ENCODE data around the gene KCNAB1. TPM values are rescaled to one million over a fixed set of nuclear protein-coding genes. Genes with fewer than 3 reads are reported as not detected.

KCNAB1 gene
- total RNA-seq, 1 donor from 2014 or later: 0.79 TPM

GRCh38 chr3:156412600-156412999 lies 292.2 kb downstream of the KCNAB1 start:
- no peak for DNase-seq (ENCODE audit: low read depth, low spot score)
- Mint-ChIP-seq H3K27me3 (ENCODE audit: low read depth) (no peaks in the 10 kb centered on the region), H3K4me3 (no peak overlapping the region), H3K36me3 (ENCODE audit: low read depth) (no peaks in the 10 kb centered on the region), H3K4me1 (no peaks in the 10 kb centered on the region), H3K27ac (ENCODE audit: unreplicated experiment) (no peak overlapping the region), H3K9me3 (no peaks in the 10 kb centered on the region)
- TF ChIP-seq CTCF (conservative IDR thresholded peaks at IDR 0.05): no peak

DNA sequence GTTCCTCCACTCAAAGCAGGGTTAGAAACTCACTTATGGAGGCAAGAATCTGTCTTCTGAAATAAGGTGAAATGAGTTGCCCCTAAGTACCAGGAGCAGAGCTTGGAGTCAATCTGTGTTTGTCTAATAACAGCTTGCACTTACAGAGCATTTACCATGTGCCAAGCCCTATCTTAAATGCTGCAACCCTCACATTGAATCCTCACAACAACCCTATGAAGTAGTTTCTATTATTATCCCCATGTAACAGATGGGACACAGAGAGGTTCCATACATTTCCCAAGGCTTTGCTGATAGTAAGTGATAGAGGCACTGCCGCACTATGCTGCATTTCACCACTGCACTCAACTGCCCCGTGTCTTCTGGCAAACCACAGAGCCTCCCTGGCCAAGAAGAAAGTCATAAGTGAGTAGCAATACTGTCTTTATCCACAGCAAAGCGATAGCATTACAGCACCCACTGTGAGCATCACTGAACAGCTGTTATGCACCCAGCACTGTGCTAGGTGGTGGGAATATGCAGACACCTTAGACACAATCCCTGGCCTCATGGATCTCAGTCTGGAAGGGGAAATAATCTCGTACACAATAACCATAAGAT lies 293.0 kb downstream of the KCNAB1 start:
- Mint-ChIP-seq H3K36me3 (ENCODE audit: low read depth) (no peaks in the 10 kb centered on the region), H3K4me3 (no peak overlapping the region), H3K4me1 (no peaks in the 10 kb centered on the region), H3K27me3 (ENCODE audit: low read depth) (no peaks in the 10 kb centered on the region), H3K9me3 (no peaks in the 10 kb centered on the region), H3K27ac (ENCODE audit: unreplicated experiment) (no peak overlapping the region)
- TF ChIP-seq CTCF (conservative IDR thresholded peaks at IDR 0.05): no peak
- DNase-seq (ENCODE audit: low read depth, low spot score): no peak

DNA sequence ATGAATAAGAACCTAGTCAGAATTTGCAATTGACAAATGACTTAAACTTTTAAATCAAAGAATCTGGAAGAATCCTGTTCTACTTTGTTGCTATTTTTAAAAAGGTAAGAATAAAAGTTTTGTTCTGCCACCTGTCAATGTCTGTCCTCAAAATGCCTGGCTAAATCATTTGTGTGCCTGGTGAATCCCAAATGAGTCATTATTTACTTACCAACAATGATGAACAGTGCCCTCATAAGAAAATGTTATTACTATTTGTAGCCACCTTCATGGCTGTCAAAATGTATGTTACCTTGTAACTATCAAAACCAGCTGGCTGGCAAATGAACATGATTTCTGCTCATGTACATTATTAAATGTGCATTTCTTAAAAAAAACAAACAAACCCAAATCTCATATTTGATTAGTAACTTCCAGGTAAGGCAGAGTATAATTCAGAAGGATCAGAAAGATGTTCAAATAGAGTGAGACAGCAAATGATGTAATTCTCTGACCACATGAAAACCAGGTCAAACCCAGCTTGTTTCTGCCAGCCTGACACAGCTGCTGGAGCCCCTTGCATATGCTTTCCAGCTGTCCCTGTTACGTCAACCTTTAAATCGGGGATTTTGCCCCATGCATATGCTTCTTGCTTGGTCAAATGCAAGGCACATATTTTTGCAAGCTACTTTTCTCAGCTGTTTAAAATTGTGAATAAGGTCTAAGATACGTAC lies 296.6 kb downstream of the KCNAB1 start:
- H3K36me3 Mint-ChIP-seq (ENCODE audit: low read depth): no peaks in the 10 kb centered on the region
- DNase-seq (ENCODE audit: low read depth, low spot score): no peak
- no peak overlapping the region for H3K4me3 Mint-ChIP-seq
- no peak overlapping the region for H3K27ac Mint-ChIP-seq (ENCODE audit: unreplicated experiment)
- H3K27me3 Mint-ChIP-seq (ENCODE audit: low read depth): no peaks in the 10 kb centered on the region
- no peak for TF ChIP-seq CTCF (conservative IDR thresholded peaks at IDR 0.05)
- no peaks in the 10 kb centered on the region for H3K9me3 Mint-ChIP-seq
- H3K4me1 Mint-ChIP-seq: no peaks in the 10 kb centered on the region

- Mint-ChIP-seq H3K4me1 (no peaks in the 10 kb centered on the region), H3K9me3 (no peaks in the 10 kb centered on the region), H3K36me3 (ENCODE audit: low read depth) (no peaks in the 10 kb centered on the region), H3K27me3 (ENCODE audit: low read depth) (no peaks in the 10 kb centered on the region), H3K4me3 (no peak overlapping the region), H3K27ac (ENCODE audit: unreplicated experiment) (no peak overlapping the region)
- DNase-seq (ENCODE audit: low read depth, low spot score): no peak
- TF ChIP-seq CTCF (conservative IDR thresholded peaks at IDR 0.05): no peak
Measured at GRCh38 chr3:156417559-156418132, 297.3 kb downstream of the KCNAB1 start.

DNA sequence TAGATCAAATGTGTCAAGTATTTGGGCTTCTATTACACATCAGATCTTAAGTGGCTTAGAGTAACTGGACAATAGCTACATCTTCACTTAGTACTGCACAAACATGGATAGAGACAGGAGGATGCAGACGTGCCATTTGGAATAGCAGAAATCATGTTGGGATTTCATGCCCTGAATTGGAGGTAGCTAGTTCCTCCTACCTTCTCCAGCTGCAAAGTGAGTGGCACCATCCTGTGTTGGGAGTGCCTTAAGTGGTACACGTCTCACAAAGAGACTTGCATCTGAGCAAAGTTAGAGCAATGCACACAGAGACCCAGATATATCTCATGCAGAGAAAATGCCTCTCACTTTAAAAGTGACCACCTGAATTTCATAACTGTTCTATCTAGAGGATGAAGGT lies 298.1 kb downstream of the KCNAB1 start:
- TF ChIP-seq CTCF (conservative IDR thresholded peaks at IDR 0.05): no peak
- H3K4me1 Mint-ChIP-seq: no peaks in the 10 kb centered on the region
- H3K4me3 Mint-ChIP-seq: no peak overlapping the region
- no peaks in the 10 kb centered on the region for H3K27me3 Mint-ChIP-seq (ENCODE audit: low read depth)
- no peak for DNase-seq (ENCODE audit: low read depth, low spot score)
- no peaks in the 10 kb centered on the region for H3K9me3 Mint-ChIP-seq
- H3K27ac Mint-ChIP-seq (ENCODE audit: unreplicated experiment): no peak overlapping the region
- no peaks in the 10 kb centered on the region for H3K36me3 Mint-ChIP-seq (ENCODE audit: low read depth)

All from neural crest cell (in vitro differentiated cells).